ENCODE measurements around the gene TDP1. TPM values are rescaled to one million over a fixed set of nuclear protein-coding genes. Genes with fewer than 3 reads are reported as not detected.

The TDP1 gene
- total and polyA plus RNA-seq, 2 of the 4 experiments (the other 2 are of a cell fraction) = 23.3 to 53.1 TPM

GRCh38 chr14:89986462-89987160, 30.9 kb downstream of the TDP1 start:
- H3K4me3 ChIP-seq (ENCODE audit: insufficient read depth, low read depth, low read length) = no peak overlapping the region
- H3K4ac ChIP-seq (ENCODE audit: low read depth, low read length) = no peak overlapping the region
- H3K23ac ChIP-seq (ENCODE audit: low read depth, low read length) = no peak overlapping the region
- no TSS peak for BruUV-seq (replicated peaks)
- H3K36me3 ChIP-seq (ENCODE audit: control insufficient read depth, insufficient read depth, low read length) = peaks cover 23% of the 10 kb centered on the region
- no peaks in the 10 kb centered on the region for H4K20me1 ChIP-seq (ENCODE audit: insufficient read depth, low read length)
- no peak overlapping the region for H3K18ac ChIP-seq (ENCODE audit: low read depth, low read length)
- no peaks in the 10 kb centered on the region; the same call in 1 of the 2 replicates for H3K9me1 ChIP-seq (ENCODE audit: insufficient read depth, low read length)
- no peak overlapping the region for H2BK15ac ChIP-seq (ENCODE audit: low read depth, low read length)
- ChIA-PET CTCF (interaction anchor here (1.4 to 2.6 kb wide), 2 partner anchors 13 kb away, joined by 5 to 8 read pairs; no protein-coding TSS in a partner anchor), POLR2A (ENCODE audit: unreplicated experiment) (interaction anchor here (0.6 kb wide), 1 partner anchor 269 kb away, joined by 3 read pairs; no protein-coding TSS in a partner anchor)
- no peak overlapping the region for H4K91ac ChIP-seq (ENCODE audit: insufficient read depth, low read depth, low read length)
- no peak overlapping the region for H3K4me2 ChIP-seq (ENCODE audit: low read depth, low read length)
- no peaks in the 10 kb centered on the region for H3K9me3 ChIP-seq (ENCODE audit: control insufficient read depth, insufficient read depth, low read length)
- no peak overlapping the region for H2AK5ac ChIP-seq (ENCODE audit: low read depth, low read length)
- no peak overlapping the region for H2BK5ac ChIP-seq (ENCODE audit: low read depth, low read length, poor library complexity, severe bottlenecking)
- no peaks in the 10 kb centered on the region for H3K27me3 ChIP-seq (ENCODE audit: control insufficient read depth, insufficient read depth, low read length)
- dilution Hi-C loops (cut with HindIII; ENCODE audit: low sequenced_read_pairs, unreplicated experiment) (no loop called here), in situ Hi-C loops (cut with MboI; ENCODE audit: low sequenced_read_pairs) (loop anchor here (10.0 kb wide), 1 partner anchor 238 kb away; no protein-coding TSS in a partner anchor), intact Hi-C loops (cut with micrococcal nuclease) (no loop called here)
- no peak overlapping the region for H2BK20ac ChIP-seq (ENCODE audit: low read depth, low read length)
- DNase-seq (no peak), ATAC-seq (ENCODE audit: low read depth) (peak; percentile 35)
- no peak overlapping the region for H2AFZ ChIP-seq (replicated peaks; ENCODE audit: low read length, poor library complexity)
- peaks cover 2% of the 10 kb centered on the region; the same call in 1 of the 2 replicates for H3K4me1 ChIP-seq (ENCODE audit: control insufficient read depth, insufficient read depth, low read length)
- no peak overlapping the region for H4K8ac ChIP-seq (ENCODE audit: low read depth in 2 of 2, low read length in 2 of 2)
- H3K9ac ChIP-seq (ENCODE audit: low read depth, low read length) = no peak overlapping the region
- no peak overlapping the region for H2AK9ac ChIP-seq (replicated peaks; ENCODE audit: low read depth, low read length, poor library complexity)
- H3K14ac ChIP-seq (replicated peaks; ENCODE audit: low read depth, low read length) = no peak overlapping the region
- no peaks in the 10 kb centered on the region for H3K79me1 ChIP-seq (ENCODE audit: low read depth in 1 of 2, low read length in 2 of 2)
- no peak overlapping the region for H4K5ac ChIP-seq (ENCODE audit: low read depth, low read length)
- H3K27ac ChIP-seq (ENCODE audit: insufficient read depth, low read length) = no peak overlapping the region
- no peak overlapping the region for H3K56ac ChIP-seq (ENCODE audit: extremely low read depth, insufficient read depth, low read length)
- no peak overlapping the region for H2BK120ac ChIP-seq (ENCODE audit: low read depth, low read length)
- WGBS, 2 experiments (ENCODE audit: extremely low coverage in 2 of 2, insufficient read length in 1 of 2) = no CpG with 5 or more reads among the region's 5 CpGs
- TF ChIP-seq POLR2A (IDR thresholded peaks at IDR 0.05; ENCODE audit: low read depth, low read length) (no peak), SMC3 (IDR thresholded peaks at IDR 0.05; ENCODE audit: low read depth, low read length) (no peak), NFE2L2 (IDR thresholded peaks at IDR 0.05; ENCODE audit: low read depth, low read length) (no peak)
